HG02870 (cell line): ENCODE measurements around the gene SDK1.
"Not testable (repeated sequence)": the region's sequence is repeated elsewhere in the genome, so short reads cannot be mapped to it uniquely, and the experiment has no call there.

Experiments
- ATAC-seq: cut with Tn5 transposase; IDR thresholded peaks from one replicate; pipeline ENCODE4 v1.9.1; 2021; ENCODE audit warnings: mild to moderate bottlenecking, moderate library complexity; ENCODE audit not compliant: unreplicated experiment

The SDK1 gene

DNA sequence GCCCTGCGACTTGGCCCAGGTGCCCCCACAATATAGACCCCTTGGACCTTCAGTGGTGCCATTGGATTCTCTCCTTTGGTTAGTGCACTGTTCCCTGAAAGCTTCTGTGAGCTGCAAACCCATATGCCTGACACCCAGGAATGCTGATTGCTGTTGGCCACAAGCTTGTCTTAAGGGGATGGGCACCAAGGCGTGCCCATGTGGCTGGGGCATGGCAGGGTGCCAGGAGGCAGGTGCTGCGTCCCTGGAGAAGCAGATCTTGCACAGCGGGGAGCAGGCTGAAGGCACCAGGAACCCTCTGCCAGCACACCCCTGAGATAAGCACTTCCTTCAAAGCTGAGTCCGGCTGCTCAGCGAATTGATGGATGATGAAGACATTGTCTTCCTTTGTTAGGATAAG, 411.8 kb downstream of the SDK1 start:
- no peak for ATAC-seq

DNA sequence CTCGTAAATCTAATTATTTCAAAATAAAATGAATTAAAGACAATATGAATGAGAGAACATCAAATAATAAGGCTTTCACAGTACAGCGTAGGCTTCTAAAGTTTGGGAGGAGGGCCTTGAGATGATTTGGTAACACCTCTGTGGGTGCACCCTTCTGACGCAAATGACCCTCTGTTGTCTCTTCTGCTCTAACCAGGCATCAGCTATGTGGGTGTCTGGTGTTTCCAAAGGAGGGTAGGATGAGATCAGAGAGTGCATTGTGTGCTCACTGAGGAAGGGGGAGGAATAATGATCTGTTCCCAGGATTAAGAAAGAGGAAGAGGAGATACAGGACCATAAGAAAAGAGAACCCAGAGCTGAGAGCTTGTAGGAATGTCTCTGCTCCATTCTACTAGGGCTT, 420.4 kb downstream of the SDK1 start:
- ATAC-seq = no peak

DNA sequence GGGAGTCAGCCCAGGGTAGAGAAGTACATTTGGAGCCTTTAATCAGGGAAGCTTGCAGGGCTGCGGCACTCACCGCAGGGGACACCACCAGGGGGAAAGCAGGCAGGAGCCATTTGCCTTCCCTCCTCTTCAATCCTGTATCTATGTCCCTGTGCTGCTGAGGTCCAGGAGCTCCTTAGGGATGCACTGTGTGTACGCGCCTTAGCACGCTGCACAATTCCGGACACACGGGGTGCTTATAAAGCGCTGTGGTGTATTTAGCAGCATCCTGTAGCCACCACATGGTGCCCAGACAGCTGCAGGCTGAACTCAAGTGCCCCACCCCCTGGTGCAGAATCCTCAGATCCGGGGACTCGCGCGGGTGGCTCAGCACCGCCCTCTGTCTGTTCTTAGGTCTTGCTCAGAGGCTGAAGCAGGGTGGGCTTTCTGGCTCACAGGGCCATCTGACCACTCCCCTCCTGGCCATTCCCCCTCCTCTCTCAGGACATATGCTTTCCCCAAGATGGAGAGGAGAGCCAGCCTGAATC, 421.4 kb downstream of the SDK1 start:
- no peak for ATAC-seq

DNA sequence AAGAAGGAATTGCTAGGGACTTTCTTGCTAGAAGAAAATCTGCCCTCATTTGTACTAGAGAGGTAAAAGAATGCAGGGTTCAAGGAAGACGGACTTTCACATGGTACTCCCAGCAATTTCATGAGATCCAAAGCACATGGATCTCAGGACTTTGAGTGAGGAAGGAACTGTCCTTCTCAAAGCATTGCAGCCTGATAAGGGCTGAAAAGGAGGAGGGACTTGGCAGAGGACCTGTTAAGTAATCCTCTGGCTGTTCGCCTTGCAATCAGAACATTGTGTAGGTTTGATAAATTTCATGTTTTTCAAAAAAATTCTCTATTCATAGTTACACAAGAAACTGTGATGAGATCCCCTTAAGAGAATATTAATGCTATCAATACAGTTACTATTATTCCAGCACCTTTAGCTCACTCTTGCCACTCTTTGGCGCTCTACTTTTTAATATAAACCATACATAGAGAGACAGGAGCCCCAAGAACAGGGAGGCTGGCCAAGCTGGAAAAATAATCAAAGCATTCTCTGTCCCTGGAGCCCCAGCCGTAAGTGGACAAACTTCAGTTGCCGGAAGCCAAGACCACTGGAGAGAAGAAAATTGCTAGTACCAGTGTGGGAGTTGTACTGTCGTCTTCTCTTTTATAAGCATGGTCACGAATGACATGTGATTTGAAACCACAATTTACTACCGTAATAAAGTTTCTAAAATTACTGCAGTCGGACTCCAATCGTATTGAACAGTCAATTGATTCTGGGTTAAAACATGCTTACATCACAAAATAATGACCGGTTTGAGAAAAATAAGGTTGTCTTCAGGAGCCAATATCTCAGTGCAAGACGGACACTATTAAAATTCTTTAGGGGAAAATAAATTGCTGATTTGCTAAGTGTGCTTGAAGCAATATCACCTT, 424.4 kb downstream of the SDK1 start:
- no peak for ATAC-seq

DNA sequence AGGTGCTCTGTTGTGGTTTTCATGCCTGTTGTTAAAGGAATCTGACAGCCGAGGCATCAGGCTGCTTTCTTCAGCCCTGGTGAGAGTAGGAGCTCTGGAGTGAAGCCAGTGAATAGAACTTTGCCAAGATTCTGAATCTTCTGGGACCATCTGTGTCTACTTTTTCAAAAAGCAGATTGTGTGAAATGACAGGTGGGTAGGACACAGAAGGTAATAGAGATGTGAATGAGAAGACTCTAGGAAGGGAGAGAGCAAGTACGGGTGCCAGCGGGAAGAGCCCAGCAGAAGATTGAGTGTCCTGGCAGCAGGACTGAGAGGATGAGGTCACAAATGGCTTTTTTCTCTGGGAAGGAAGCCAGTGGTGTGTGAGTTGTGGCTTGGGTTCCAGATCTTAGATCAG, 429.2 kb downstream of the SDK1 start:
- no peak for ATAC-seq

DNA sequence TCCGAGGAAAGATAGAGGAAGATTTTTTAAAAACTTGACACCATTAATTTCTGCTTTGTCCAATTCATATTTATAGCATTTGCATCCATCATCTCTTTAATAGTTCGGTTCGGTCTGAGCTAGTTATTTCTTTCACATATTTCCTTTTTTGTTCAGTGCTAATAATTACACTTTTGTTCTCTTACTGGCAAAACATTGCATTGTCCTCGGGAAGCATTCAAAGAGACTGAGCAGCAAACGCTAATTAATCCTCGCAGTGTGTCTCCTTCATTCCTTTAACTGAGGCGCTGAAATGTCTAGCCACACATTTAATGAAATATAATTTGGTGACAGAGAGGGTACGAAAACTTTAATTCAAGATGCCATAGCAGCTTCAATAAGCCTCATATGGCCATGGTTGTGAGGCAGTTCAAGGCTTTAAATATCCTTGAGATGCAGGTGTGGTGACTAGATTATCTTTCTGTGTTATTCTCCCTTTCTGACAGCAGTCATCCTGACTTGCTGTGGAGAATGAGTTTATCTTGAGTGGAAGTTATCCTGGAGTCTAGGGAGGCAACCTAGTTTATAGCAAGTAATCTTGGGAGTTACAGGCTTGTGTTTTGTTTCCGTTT, 431.4 kb downstream of the SDK1 start:
- ATAC-seq = no peak

DNA sequence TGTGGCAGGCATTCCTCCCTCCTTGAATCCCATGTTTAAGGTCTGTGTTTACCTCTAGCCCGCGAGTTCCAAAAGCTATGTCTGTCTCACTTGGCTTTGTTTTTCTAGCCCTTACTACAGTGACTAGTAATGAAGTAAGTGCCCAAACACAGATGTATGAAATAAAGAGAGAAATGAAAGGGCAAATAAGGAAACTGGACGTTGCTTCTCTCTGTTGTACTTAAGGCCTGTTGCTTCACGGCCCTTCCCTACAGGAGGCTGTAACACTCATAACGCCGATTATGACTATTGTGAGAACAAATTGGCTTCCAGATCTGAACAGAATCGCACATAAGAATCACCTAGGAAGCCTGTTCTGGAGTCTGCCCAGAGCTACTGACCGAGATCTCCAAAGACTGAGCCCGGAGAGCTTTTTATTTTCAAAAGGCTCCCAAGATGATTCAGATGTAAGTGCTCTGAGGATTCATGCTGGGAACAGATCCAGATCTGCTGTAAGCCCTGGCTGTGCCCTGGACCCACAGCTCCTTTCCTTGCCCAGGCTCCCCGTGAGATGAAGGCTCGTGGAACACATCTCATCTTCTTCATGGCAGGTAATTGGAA, 432.6 kb downstream of the SDK1 start:
- no peak for ATAC-seq

DNA sequence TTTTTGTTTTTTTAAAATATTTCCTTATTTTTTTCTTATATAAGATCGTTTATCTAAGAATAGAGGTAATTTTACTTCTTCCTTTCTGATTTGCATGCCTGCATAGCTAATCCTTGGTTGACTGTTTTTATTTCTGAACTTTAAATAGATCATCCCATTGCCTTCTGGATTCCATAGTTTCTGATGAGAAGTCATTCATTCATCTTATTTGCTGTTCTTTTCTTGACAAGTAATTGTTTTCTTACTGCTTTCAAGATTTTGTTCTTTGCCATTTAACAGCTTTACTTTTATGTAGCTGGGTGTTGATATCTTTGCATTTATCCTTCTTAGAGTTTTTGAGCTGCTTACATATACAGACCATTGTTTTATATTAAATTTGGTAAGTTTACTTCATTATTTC, 437.9 kb downstream of the SDK1 start:
- no peak for ATAC-seq

DNA sequence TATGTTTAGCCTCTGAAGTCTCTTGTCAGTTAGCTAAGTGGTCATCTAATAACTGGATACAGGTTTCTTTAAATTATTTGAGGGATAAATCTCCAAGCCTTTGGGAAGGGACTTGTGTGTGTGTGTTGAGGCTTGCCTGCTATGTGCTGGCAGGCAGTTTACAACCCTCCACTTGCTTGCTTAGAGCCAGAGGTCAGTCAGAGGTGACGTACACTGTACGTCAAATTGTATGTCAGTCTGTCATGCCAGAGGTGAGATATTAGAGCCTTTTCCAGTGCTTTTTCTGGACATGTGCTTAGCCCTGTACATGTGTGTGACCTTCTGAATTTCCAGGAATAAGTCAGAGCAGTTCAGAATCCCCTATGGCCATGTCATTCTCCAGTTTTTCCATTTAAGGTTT, 438.9 kb downstream of the SDK1 start:
- ATAC-seq = no peak

DNA sequence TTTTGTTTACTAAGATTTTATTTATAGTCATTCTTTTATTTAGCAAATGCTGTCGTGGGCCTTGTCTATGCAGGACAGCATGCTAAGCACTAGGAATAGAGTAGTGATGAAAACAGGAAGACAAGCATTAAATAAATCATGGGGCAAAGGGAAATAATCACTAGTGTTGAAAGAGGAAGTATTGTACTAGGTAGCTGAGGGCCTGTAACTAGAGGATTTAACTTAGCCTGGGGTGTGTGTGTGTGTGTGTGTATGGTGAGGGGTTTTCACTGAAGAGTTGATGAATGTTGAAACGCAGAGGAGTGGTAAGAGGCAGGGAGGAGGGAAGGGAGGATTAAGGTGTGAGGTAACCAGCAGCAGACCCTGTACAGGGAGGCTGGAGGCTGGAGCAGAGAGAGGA, 446.4 kb downstream of the SDK1 start:
- ATAC-seq = no peak

DNA sequence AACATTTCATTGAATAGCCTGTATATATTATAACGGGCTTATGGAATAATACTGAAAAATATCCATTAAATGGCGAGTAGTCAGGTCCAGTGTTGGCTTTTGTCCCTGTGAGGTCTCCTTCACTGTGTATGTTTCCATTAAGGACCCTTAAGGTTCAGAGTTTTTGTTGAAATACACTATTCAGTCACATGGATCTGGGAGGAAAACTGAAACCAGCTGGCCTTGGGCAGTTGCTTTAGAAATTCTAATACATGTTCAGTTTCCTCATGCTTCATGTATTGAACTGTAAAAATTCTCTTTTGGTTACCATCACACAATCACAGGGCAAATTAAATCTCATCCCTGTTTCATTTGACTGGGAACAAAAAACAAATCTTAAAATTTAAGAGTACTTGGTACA, 447.3 kb downstream of the SDK1 start:
- ATAC-seq = no peak

DNA sequence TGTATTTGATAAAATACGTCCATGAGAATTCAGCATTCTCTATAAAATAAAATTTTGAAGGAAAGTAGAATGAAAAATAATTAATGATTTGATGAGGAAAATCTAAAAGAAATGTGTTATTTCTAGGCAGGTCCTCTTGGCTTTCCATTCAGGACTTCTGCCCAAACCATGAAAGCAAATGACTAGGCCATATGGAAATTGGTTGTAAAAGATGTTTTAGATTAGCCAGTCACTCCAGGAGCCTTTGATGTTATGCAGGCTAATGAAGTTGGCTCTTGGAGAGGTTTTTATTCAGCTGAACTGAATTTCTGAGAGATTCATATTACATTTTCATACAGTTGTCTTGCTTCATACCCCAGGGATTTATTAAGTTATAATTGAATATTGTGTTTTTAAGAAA, 452.8 kb downstream of the SDK1 start:
- ATAC-seq = no peak

DNA sequence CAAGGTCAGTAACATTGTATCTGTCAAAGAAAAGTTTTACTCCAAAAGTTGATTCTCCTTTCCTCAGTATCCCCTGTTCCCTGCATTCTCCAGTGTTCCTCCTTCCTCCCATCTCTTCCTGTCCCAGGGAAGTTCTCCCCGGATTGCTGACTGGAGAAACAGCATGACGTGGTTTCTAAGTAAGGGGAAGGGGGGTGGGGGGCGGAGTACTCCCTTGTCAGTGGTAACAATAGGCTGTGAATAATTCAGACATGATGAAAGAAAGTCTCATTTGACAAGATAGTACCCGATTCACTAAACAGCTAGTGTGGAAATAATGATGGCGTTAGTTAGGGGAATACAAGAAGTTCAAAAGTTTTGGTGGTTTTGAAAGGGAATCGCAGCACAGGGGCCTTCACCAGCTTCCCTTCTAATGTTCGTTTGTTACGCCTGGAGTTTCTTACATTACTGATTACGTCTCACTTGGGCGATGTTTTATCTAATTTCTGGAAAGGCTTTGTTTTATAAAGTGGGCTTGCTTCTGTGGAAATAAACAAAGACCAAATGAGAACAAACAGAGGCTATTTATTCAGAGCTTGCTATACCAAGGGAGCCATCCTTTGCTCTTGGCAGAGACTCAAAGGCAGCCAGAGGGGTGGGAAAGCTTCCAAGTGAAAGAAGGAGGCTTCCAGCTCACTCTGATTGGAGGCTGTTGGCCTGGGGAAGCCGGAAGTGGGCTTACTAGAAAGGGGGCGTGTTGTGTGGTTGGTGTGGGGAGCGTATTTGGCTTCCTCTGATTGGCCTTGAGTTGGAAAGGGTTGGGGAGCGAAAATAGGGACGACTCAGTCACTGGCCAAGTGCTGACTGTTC, 453.7 kb downstream of the SDK1 start:
- ATAC-seq = no peak

DNA sequence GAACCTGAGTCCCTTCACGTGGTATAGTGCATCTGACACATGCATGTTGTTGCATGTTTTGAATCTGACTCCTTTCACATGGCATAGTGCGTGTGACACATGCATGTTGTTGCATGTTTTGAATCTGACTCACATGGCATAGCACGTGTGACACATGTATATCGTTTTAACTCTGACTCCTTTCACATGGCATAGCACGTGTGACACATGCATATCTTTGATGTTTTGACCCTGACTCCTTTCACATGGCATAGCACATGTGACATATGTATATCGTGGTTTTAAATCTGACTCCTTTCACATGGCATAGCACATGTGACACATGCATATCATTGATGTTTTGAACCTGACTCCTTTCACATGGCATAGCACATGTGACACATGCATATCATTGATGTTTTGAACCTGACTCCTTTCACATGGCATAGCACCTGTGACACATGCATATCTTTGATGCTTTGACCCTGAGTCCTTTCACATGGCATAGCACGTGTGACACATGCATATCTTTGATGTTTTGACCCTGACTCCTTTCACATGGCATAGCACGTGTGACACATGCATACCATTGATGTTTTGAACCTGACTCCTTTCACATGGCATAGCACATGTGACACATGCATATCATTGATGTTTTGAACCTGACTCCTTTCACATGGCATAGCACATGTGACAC, 454.9 kb downstream of the SDK1 start:
- ATAC-seq = not testable (repeated sequence)

DNA sequence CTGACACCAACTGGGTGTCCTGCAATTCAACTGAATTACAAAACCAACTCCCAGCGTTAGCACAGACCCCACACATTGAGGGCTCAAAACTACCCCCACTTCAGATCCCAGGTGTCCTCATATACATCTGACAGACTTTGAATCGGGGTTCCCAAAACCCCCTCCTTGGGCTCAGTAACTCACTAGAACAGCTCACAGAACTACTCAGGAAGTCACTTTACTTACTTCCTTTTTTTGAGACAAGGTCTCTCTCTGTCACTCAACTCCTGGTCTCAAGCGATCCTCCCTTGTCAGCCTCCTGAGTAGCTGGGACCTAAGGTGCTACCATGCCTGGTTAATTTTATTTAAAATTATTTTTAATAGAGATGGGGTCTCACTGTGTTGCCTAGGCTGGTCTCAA, 456.0 kb downstream of the SDK1 start:
- no peak for ATAC-seq

DNA sequence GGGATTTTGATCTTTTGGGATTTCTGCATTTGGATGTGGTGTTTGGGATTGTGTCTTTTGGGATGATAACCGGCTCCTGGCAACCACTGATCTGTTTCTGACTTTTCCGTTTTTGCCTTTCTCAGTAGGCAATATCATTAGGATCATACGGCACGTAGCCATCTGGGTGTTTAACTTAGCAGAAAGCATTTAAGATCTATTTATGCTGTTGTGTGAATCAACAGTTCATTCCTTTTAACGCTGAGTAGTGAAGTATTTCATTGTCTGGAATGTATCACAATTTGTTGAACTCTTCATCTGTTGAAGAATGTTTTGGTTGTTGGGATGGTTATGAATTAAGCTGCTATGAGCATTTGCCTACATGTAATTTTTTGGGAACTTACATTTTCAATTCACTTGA, 459.6 kb downstream of the SDK1 start:
- no peak for ATAC-seq

DNA sequence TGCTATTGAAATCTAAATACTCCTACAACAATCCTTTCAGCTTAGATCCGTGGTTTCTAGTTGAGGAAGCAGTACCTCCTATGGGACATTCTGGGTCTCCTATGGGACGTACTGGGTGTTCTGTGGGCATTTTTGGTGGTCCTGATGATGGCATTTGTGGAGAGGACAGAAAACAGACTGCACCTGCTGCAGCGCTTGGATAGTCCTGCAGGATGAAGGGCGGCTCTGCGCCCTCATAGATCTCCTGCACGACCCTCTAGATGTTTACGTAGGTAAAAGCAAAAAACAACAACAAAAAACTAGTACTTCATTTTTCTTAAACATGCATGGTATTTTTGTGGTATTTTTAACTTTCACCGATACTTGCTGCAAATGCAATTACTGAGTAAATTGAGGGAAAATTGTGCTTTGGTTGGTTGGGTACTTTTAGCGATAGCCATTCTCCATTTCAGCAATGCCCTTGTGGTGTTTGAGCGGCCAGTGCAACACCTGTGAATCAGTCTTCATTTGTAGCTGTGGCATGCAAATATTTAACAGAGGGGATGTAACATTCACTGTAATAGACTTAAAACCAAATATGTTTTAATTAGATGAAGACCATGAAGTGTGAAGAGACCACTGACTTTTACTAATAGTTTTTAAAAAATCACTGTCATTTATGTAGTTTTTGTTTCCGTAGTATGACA, 461.2 kb downstream of the SDK1 start:
- no peak for ATAC-seq

DNA sequence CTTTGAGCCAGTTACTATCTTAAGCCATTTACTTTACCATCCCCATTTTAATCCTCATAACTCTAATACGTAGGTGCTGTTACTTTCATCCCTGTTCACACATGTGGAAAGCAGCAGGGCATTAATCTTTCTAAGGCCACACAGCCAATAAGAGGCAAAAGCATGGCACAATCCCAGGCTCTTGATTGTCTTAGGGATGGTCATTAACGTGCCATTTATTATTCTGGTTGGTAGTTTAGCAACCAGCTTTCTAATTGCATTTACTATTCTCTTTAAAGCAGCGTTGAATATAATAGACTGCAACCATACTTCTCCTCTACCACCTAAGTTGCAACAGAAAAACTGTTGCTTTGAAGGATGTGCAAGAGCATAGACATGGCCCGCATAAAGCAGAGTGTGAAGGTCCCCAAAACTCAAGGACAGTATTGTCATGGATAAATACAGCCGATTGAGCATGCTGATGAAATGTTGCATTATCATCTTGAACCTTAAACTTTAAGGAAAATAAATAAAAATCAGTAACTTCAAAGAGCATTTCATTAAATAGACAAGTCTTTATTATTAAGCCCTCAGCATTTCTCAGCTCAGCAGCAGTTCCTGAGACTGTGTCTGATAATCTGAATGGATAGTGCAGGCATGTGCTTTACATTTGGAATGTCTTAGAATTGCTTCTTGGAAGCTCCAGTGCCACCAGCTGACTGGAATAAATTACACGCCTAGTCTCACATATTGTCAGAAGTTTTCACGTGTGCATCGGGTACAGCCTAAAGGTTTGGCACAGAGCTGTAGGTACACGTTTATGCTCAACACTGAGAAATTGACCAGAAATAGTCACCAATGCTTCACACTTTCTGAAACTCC, 467.1 kb downstream of the SDK1 start:
- ATAC-seq = no peak

DNA sequence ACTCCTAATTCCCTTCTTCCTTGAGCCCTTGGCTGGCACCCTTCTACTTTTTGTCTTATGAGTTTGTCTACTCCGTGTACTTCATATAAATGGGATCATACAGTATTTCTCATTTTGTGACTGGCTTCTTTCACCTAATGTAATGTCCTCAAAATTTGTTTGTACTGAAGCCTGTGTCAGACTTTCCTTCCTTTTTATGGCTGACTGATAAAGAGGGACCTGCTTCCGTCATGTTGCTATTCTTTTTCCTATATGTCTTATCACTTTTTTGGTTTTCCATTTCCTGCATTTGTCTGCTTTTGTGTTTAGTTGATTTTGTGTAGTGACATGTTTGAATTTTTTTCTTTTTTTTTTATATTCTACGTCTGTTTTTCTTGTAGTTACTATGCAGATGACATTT, 470.9 kb downstream of the SDK1 start:
- no peak for ATAC-seq
